NT2/D1 (cell line): ENCODE measurements around the gene SPINT2.

Experiments
- DNase-seq: peaks from one replicate; pipeline ENCODE4 v3.0.0-alpha.2; 2011; ENCODE audit warnings: low read depth, low spot score
- H3K27me3 ChIP-seq: 2 replicates; pipeline ENCODE4 v1.6.0; 2011; ENCODE audit warnings: mild to moderate bottlenecking; ENCODE audit not compliant: insufficient read length, insufficient read depth
- H3K36me3 ChIP-seq: 2 replicates; pipeline ENCODE4 v1.6.1; 2011; ENCODE audit warnings: mild to moderate bottlenecking, low read length, mixed read lengths; ENCODE audit not compliant: insufficient read depth, insufficient read length
- H3K4me1 ChIP-seq: 2 replicates; pipeline ENCODE4 v1.5.1; 2011; ENCODE audit not compliant: insufficient read depth, insufficient read length
- H3K4me3 ChIP-seq: 2 replicates; pipeline ENCODE4 v1.5.1; 2011; ENCODE audit warnings: low read depth; ENCODE audit not compliant: insufficient read length
- H3K9ac ChIP-seq: 2 replicates; pipeline ENCODE4 v1.6.0; 2011; ENCODE audit warnings: low read depth; ENCODE audit not compliant: insufficient read length
- H3K9me3 ChIP-seq: 2 replicates; pipeline ENCODE4 v1.5.1; 2011; ENCODE audit warnings: mild to moderate bottlenecking, low read length; ENCODE audit not compliant: insufficient read depth
- SUZ12 ChIP-seq: IDR thresholded peaks from 2 replicates; pipeline ENCODE4 v1.6.1; 2011; ENCODE audit not compliant: insufficient read length, insufficient read depth; ENCODE audit errors: extremely low read depth
- YY1 ChIP-seq: IDR thresholded peaks from 2 replicates; pipeline ENCODE4 v1.6.1; 2011; ENCODE audit not compliant: insufficient read length, insufficient read depth
- ZNF274 ChIP-seq: IDR thresholded peaks from 2 replicates; pipeline ENCODE4 v1.6.1; 2011; ENCODE audit warnings: mild to moderate bottlenecking, low read depth, low read length

SPINT2 gene

GRCh38 chr19:38320969-38321339 is 56.6 kb downstream of the SPINT2 start:
- H3K9ac ChIP-seq, result no peak overlapping the region
- no peak for TF ChIP-seq ZNF274
- TF ChIP-seq SUZ12, result no peak
- no peak for TF ChIP-seq YY1
- no peaks in the 10 kb centered on the region for H3K36me3 ChIP-seq
- peaks cover 46% of the 10 kb centered on the region for H3K27me3 ChIP-seq
- no peak overlapping the region for H3K4me3 ChIP-seq
- no peaks in the 10 kb centered on the region for H3K9me3 ChIP-seq
- DNase-seq, result no peak
- peaks cover 10% of the 10 kb centered on the region for H3K4me1 ChIP-seq

GRCh38 chr19:38321646-38322196 is 57.3 kb downstream of the SPINT2 start:
- Histone ChIP-seq H3K4me3 (no peak overlapping the region), H3K9me3 (no peaks in the 10 kb centered on the region), H3K27me3 (peaks cover 46% of the 10 kb centered on the region), H3K36me3 (peaks cover under 1% of the 10 kb centered on the region), H3K9ac (no peak overlapping the region), H3K4me1 (peaks cover 10% of the 10 kb centered on the region)
- no peak for TF ChIP-seq ZNF274
- no peak for TF ChIP-seq SUZ12
- no peak for TF ChIP-seq YY1
- DNase-seq, result no peak

- Histone ChIP-seq H3K9me3 (no peaks in the 10 kb centered on the region), H3K4me1 (peaks cover 10% of the 10 kb centered on the region), H3K4me3 (no peak overlapping the region), H3K36me3 (peaks cover 7% of the 10 kb centered on the region), H3K27me3 (peaks cover 40% of the 10 kb centered on the region), H3K9ac (no peak overlapping the region)
- no peak for DNase-seq
- TF ChIP-seq ZNF274 (no peak), YY1 (no peak), SUZ12 (no peak)
These were observed 58.9 kb downstream of the SPINT2 start for GRCh38 chr19:38323291-38323690.

GRCh38 chr19:38324431-38324830 is 60.1 kb downstream of the SPINT2 start:
- H3K4me3 ChIP-seq, result no peak overlapping the region
- no peaks in the 10 kb centered on the region for H3K9me3 ChIP-seq
- H3K36me3 ChIP-seq, result peaks cover 7% of the 10 kb centered on the region
- TF ChIP-seq ZNF274 (no peak), YY1 (no peak), SUZ12 (no peak)
- no peak overlapping the region for H3K9ac ChIP-seq
- peaks cover 8% of the 10 kb centered on the region for H3K4me1 ChIP-seq
- peaks cover 28% of the 10 kb centered on the region for H3K27me3 ChIP-seq
- no peak for DNase-seq

GRCh38 chr19:38326591-38326990 is 62.2 kb downstream of the SPINT2 start:
- H3K9ac ChIP-seq, result no peak overlapping the region
- H3K4me1 ChIP-seq, result peaks cover 2% of the 10 kb centered on the region
- H3K9me3 ChIP-seq, result no peaks in the 10 kb centered on the region
- peaks cover 7% of the 10 kb centered on the region for H3K27me3 ChIP-seq
- TF ChIP-seq YY1 (no peak), ZNF274 (no peak), SUZ12 (no peak)
- DNase-seq, result no peak
- peaks cover 7% of the 10 kb centered on the region for H3K36me3 ChIP-seq
- no peak overlapping the region for H3K4me3 ChIP-seq

- no peak overlapping the region for H3K9ac ChIP-seq
- no peak overlapping the region for H3K4me3 ChIP-seq
- no peaks in the 10 kb centered on the region for H3K4me1 ChIP-seq
- H3K27me3 ChIP-seq, result no peaks in the 10 kb centered on the region
- TF ChIP-seq ZNF274 (no peak), SUZ12 (no peak), YY1 (no peak)
- DNase-seq, result no peak
- no peaks in the 10 kb centered on the region for H3K9me3 ChIP-seq
- peaks cover 7% of the 10 kb centered on the region for H3K36me3 ChIP-seq
These were observed 65.3 kb downstream of the SPINT2 start for GRCh38 chr19:38329651-38330050.

GRCh38 chr19:38331728-38332127 is 67.4 kb downstream of the SPINT2 start:
- H3K9me3 ChIP-seq, result no peaks in the 10 kb centered on the region
- no peak overlapping the region for H3K4me3 ChIP-seq
- H3K27me3 ChIP-seq, result no peaks in the 10 kb centered on the region
- H3K36me3 ChIP-seq, result peaks cover 7% of the 10 kb centered on the region
- no peak for DNase-seq
- no peaks in the 10 kb centered on the region for H3K4me1 ChIP-seq
- H3K9ac ChIP-seq, result no peak overlapping the region
- no peak for TF ChIP-seq ZNF274
- TF ChIP-seq SUZ12, result no peak
